NT2/D1 (cell line): ENCODE measurements around the gene TMEM129.

Experiments
- SUZ12 ChIP-seq: IDR thresholded peaks from 2 replicates; pipeline ENCODE4 v1.6.1; 2011; ENCODE audit not compliant: insufficient read length, insufficient read depth; ENCODE audit errors: extremely low read depth
- YY1 ChIP-seq: IDR thresholded peaks from 2 replicates; pipeline ENCODE4 v1.6.1; 2011; ENCODE audit not compliant: insufficient read length, insufficient read depth
- ZNF274 ChIP-seq: IDR thresholded peaks from 2 replicates; pipeline ENCODE4 v1.6.1; 2011; ENCODE audit warnings: mild to moderate bottlenecking, low read depth, low read length

GRCh38 chr4:1732911-1733310 is 11.8 kb upstream of the TMEM129 start:
- no peak for TF ChIP-seq YY1
- TF ChIP-seq SUZ12 = no peak
- no peak for TF ChIP-seq ZNF274
